ENCODE data around the gene LBP.

The LBP gene

DNA sequence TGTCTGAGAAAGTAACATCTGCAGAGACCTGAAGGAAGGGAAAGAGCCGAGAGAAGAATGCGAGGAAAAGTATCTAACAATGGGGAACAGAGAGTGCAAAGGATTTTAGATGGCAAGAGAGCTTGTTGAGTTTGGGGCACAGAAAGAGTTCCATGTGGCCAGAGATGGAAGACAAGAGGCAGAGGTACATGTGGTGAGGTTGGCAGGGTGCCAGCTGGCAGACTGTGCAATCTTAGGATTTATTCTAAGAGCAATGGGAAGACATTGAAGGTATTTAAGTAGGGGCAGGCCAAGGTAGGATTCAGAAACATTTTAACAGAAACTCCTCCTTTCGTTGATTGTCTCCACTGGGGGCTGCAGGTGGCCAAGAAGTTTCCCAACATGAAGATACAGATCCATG lies 20.4 kb upstream of the LBP start:
- Histone ChIP-seq H3K4me2 (ENCODE audit: low read length) (no peak overlapping the region), H3K79me2 (ENCODE audit: insufficient read depth, low read length) (no peaks in the 10 kb centered on the region), H3K4me1 (ENCODE audit: insufficient read depth, low read length, severe bottlenecking) (no peaks in the 10 kb centered on the region), H3K9ac (ENCODE audit: low read length) (no peak overlapping the region), H3K9me3 (ENCODE audit: low read length) (no peaks in the 10 kb centered on the region), H4K20me1 (ENCODE audit: insufficient read depth, low read length) (no peaks in the 10 kb centered on the region), H3K27ac (ENCODE audit: low read depth, low read length, poor library complexity, severe bottlenecking) (no peak overlapping the region), H3K9me2 (ENCODE audit: low read depth, low read length) (no peaks in the 10 kb centered on the region), H3F3A (ENCODE audit: insufficient read depth, low read length) (no peaks in the 10 kb centered on the region), H2AFZ (ENCODE audit: low read length) (no peak overlapping the region), H3K36me3 (ENCODE audit: insufficient read depth, low read length) (no peaks in the 10 kb centered on the region), H3K27me3 (ENCODE audit: insufficient read depth, low read length) (no peaks in the 10 kb centered on the region; the same call in 1 of the 2 replicates), H3K4me3 (ENCODE audit: low read depth, low read length, poor library complexity, severe bottlenecking) (no peak overlapping the region)
- TF ChIP-seq, protein P1, sequence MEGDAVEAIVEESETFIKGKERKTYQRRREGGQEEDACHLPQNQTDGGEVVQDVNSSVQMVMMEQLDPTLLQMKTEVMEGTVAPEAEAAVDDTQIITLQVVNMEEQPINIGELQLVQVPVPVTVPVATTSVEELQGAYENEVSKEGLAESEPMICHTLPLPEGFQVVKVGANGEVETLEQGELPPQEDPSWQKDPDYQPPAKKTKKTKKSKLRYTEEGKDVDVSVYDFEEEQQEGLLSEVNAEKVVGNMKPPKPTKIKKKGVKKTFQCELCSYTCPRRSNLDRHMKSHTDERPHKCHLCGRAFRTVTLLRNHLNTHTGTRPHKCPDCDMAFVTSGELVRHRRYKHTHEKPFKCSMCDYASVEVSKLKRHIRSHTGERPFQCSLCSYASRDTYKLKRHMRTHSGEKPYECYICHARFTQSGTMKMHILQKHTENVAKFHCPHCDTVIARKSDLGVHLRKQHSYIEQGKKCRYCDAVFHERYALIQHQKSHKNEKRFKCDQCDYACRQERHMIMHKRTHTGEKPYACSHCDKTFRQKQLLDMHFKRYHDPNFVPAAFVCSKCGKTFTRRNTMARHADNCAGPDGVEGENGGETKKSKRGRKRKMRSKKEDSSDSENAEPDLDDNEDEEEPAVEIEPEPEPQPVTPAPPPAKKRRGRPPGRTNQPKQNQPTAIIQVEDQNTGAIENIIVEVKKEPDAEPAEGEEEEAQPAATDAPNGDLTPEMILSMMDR (IDR thresholded peaks at IDR 0.05; ENCODE audit: low read length), result no peak
- TF ChIP-seq EZH2 (IDR thresholded peaks at IDR 0.05; ENCODE audit: borderline replicate concordance, low read length), result no peak

DNA sequence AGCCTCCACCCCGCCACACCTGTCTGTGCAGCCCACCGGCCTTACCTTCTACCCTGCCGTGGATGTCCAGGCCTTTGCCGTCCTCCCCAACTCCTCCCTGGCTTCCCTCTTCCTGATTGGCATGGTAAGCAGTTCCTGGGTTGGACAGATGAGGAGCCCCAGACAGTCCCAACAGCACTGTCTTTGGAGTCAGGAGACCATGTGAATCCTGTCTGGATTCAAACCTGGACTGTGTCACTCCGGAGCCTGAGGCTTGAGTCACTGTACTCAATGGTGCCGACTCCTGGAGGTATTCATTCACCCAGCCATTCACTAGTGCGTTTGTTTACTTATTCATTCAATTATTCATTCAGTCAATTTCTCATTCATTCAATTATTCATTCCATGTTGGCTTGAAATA lies 20.0 kb upstream of the LBP start:
- Histone ChIP-seq H3K9me3 (ENCODE audit: low read length) (no peaks in the 10 kb centered on the region), H3K4me2 (ENCODE audit: low read length) (no peak overlapping the region), H3K9ac (ENCODE audit: low read length) (no peak overlapping the region), H3K27ac (ENCODE audit: low read depth, low read length, poor library complexity, severe bottlenecking) (no peak overlapping the region), H3K79me2 (ENCODE audit: insufficient read depth, low read length) (no peaks in the 10 kb centered on the region), H3K9me2 (ENCODE audit: low read depth, low read length) (no peaks in the 10 kb centered on the region), H3K4me1 (ENCODE audit: insufficient read depth, low read length, severe bottlenecking) (no peaks in the 10 kb centered on the region), H4K20me1 (ENCODE audit: insufficient read depth, low read length) (no peaks in the 10 kb centered on the region), H3K36me3 (ENCODE audit: insufficient read depth, low read length) (no peaks in the 10 kb centered on the region), H3K27me3 (ENCODE audit: insufficient read depth, low read length) (no peaks in the 10 kb centered on the region; the same call in 1 of the 2 replicates), H2AFZ (ENCODE audit: low read length) (no peak overlapping the region), H3K4me3 (ENCODE audit: low read depth, low read length, poor library complexity, severe bottlenecking) (no peak overlapping the region), H3F3A (ENCODE audit: insufficient read depth, low read length) (no peaks in the 10 kb centered on the region)
- no peak for TF ChIP-seq EZH2 (IDR thresholded peaks at IDR 0.05; ENCODE audit: borderline replicate concordance, low read length)
- TF ChIP-seq, protein P1 (IDR thresholded peaks at IDR 0.05; ENCODE audit: low read length), result no peak

DNA sequence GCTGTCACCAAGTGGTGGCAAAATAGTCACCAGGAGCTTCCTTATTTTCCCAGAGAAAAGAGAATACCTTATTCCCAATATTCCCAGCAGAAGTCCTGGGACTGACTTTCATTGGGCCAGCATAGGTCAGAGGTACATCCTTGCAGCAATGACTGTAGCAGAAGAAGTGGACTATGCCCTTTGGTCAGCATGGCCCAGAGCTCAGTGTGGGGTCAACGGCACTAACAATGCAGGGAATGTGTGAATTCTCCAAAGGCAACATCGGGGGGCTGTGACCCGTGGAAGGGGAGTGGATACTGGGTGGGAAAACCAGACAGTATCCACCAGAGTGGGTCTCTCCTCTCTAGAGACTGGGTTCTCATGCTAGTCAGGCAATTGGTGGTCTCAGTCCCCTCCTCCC lies 15.6 kb upstream of the LBP start:
- H3K27ac ChIP-seq (ENCODE audit: low read depth, low read length, poor library complexity, severe bottlenecking), result no peak overlapping the region
- no peak overlapping the region for H3K4me3 ChIP-seq (ENCODE audit: low read depth, low read length, poor library complexity, severe bottlenecking)
- H2AFZ ChIP-seq (ENCODE audit: low read length), result no peak overlapping the region
- no peaks in the 10 kb centered on the region for H3K36me3 ChIP-seq (ENCODE audit: insufficient read depth, low read length)
- H3K4me2 ChIP-seq (ENCODE audit: low read length), result no peak overlapping the region
- H3K4me1 ChIP-seq (ENCODE audit: insufficient read depth, low read length, severe bottlenecking), result no peaks in the 10 kb centered on the region
- H4K20me1 ChIP-seq (ENCODE audit: insufficient read depth, low read length), result no peaks in the 10 kb centered on the region
- no peak overlapping the region for H3K9ac ChIP-seq (ENCODE audit: low read length)
- H3K9me2 ChIP-seq (ENCODE audit: low read depth, low read length), result no peaks in the 10 kb centered on the region
- H3K27me3 ChIP-seq (ENCODE audit: insufficient read depth, low read length), result no peaks in the 10 kb centered on the region; the same call in 1 of the 2 replicates
- no peaks in the 10 kb centered on the region for H3F3A ChIP-seq (ENCODE audit: insufficient read depth, low read length)
- no peaks in the 10 kb centered on the region for H3K9me3 ChIP-seq (ENCODE audit: low read length)
- no peaks in the 10 kb centered on the region for H3K79me2 ChIP-seq (ENCODE audit: insufficient read depth, low read length)
- TF ChIP-seq, protein P1 (IDR thresholded peaks at IDR 0.05; ENCODE audit: low read length), result no peak
- TF ChIP-seq EZH2 (IDR thresholded peaks at IDR 0.05; ENCODE audit: borderline replicate concordance, low read length), result no peak

Measured in OCI-LY1 (cell line).